HK-2 (cell line): ENCODE results near the gene S100A5.
"Not testable (repeated sequence)": the region's sequence is repeated elsewhere in the genome, so short reads cannot be mapped to it uniquely, and the experiment has no call there.

ENCODE experiments used
- DNase-seq: peaks from one replicate; pipeline ENCODE4 v3.0.0-alpha.2; 2018; ENCODE audit not compliant: unreplicated experiment

Gene S100A5

GRCh38 chr1:153566414-153567371, 26.0 kb upstream of the S100A5 start:
- peak; percentile 99 for DNase-seq

- peak; percentile 93 for DNase-seq
Measured at GRCh38 chr1:153565529-153566374, 25.0 kb upstream of the S100A5 start, which contains the start of gene S100A2. S100A2 (minus strand) TSS chr1:153565844; CDS start chr1:153563877, 1,967 bp downstream.

- no peak for DNase-seq
Measured at GRCh38 chr1:153563991-153564390, 23.3 kb upstream of the S100A5 start.

GRCh38 chr1:153563483-153563901, 22.8 kb upstream of the S100A5 start:
- no peak for DNase-seq

- not testable (repeated sequence) for DNase-seq
Measured at GRCh38 chr1:153562021-153562420, 21.3 kb upstream of the S100A5 start.

GRCh38 chr1:153561466-153561985, 20.8 kb upstream of the S100A5 start:
- no peak for DNase-seq

GRCh38 chr1:153560771-153561465, 20.2 kb upstream of the S100A5 start:
- DNase-seq = no peak

- no peak for DNase-seq
Measured at GRCh38 chr1:153560241-153560640, 19.5 kb upstream of the S100A5 start.

GRCh38 chr1:153557877-153558276, 17.1 kb upstream of the S100A5 start:
- no peak for DNase-seq

GRCh38 chr1:153556348-153556747, 15.6 kb upstream of the S100A5 start:
- no peak for DNase-seq

- DNase-seq = no peak
Measured at GRCh38 chr1:153553830-153554541, 13.3 kb upstream of the S100A5 start.

- DNase-seq = no peak
Measured at GRCh38 chr1:153553096-153553495, 12.4 kb upstream of the S100A5 start.

- no peak for DNase-seq
Measured at GRCh38 chr1:153552335-153552734, 11.6 kb upstream of the S100A5 start.

- no peak for DNase-seq
Measured at GRCh38 chr1:153550827-153551500, 10.2 kb upstream of the S100A5 start.

- DNase-seq = no peak
Measured at GRCh38 chr1:153550398-153550758, 9.6 kb upstream of the S100A5 start.

GRCh38 chr1:153549741-153550397, 9.1 kb upstream of the S100A5 start:
- DNase-seq = no peak

GRCh38 chr1:153548722-153549688, 8.3 kb upstream of the S100A5 start, which contains the start of gene S100A3:
S100A3 (minus strand) TSS chr1:153549258; CDS start chr1:153548485, 773 bp downstream.
- DNase-seq = peak; percentile 89
